Measurements from ENCODE around the gene CRP.
"Not testable (repeated sequence)": the region's sequence is repeated elsewhere in the genome, so short reads cannot be mapped to it uniquely, and the experiment has no call there.

CRP gene

DNA sequence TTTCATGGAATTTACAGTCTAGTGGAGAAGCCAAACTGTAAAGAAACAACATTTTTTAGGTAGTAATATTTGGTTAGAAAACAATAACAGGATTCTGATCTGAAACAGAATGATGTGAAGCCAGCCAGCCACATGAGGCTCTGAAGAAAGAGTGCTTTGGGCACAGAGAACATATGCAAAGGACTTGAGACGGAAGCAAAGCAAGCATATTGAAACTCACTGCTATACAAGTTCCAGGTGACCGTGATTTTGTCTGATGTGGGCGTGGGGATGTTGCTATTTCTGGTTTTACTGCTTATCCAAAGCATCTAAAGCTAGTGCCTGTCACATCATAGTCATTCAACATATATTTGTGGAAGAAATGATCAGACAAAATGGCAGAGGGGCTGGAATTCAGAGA, 14.7 kb downstream of the CRP start:
- no peak for DNase-seq (ENCODE audit: low read depth)

DNA sequence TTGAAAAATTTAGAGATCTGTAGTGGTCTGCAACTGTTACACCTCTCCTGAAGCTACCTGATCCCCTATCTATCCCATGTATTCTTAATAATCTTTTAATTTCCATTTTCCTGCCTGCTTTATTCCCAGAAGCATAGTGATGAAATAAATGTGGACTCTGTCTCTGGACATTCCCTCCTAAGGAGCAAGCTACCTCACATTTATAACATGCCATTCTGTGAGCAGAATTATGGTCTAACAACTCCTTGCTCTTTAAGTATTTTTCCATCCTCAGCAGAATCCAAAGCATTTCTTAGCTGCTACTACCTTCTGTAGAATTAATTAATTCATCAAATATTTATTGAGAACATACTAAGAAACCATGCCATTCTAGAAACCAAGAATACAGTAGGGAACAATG, 15.1 kb downstream of the CRP start:
- DNase-seq (ENCODE audit: low read depth), result no peak

DNA sequence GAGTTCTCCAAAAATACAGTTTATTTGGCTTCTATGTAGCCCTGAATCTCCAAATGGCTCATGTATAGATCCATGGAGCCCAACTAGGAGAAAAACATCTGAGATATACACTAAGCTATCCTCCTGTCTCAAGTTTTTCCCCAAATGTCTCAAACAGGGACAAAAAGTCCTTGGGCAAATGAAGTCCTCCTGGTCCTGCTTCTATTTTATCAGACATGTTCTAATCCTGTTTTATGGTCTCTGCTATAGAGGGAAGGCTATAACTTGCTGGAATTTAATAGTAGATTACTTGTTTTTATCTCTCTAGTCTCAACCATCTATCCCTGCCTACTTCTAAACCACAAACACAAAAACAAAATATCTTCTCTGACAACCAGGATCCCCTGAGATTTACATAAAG, 26.9 kb downstream of the CRP start:
- DNase-seq (ENCODE audit: low read depth), result no peak

DNA sequence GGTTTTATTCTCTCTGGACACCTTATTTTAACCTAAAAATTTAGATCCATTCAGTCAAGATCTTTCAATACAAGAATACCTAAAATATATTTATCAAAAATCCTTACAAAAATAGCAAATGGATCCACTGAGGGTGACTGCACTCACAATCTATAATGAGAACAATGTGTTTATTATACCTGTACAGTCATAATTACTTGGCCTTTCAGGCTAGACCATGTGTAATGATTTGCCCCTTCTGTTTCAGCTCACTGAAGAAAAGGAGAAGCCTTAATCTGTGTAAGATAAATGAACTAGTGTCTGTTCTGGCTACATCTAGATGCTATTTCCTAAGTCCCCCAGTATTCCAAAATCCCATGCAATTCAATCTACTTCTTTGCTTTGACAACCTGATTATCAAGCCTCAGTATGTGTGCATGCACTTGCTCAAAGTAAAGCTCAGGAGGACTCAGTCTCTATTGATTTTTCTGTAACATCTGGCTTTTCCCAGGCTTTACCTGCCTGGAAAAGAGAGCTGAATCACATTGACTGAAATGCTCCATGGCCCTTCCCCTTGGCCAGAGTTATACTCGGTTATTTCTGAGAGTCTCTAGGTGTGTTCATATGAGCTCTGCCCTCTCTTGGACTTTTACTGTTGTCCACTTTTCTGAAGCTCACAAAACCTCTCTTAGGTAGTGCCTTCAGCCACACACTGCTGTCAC, 27.6 kb downstream of the CRP start:
- no peak for DNase-seq (ENCODE audit: low read depth)

GRCh38 chr1:159678939-159679338, 35.5 kb downstream of the CRP start:
- no peak for DNase-seq (ENCODE audit: low read depth)

- no peak for DNase-seq (ENCODE audit: low read depth)
Measured at GRCh38 chr1:159675046-159675445, 39.3 kb downstream of the CRP start.

DNA sequence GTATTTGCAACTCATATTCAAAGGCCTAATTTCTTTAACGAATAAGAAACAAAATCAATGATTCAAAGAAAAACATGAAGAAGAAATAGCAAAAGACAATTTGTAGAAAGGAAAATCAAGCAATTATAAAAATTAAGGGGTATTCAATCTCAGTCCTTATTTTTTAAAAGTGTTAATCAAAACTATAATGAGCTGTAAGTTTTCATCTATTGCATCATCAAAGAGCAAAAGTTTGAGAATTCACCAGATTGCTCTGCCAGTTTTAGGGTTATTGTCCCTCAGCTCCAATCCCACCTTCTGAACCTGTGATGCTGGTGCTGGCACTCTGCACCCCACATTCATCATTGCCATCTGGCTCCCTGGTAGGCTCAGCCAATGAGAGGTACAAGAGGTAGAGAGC, 42.0 kb downstream of the CRP start:
- DNase-seq (ENCODE audit: low read depth), result not testable (repeated sequence)

- DNase-seq (ENCODE audit: low read depth), result no peak
Measured at GRCh38 chr1:159669338-159669737, 45.1 kb downstream of the CRP start.

DNA sequence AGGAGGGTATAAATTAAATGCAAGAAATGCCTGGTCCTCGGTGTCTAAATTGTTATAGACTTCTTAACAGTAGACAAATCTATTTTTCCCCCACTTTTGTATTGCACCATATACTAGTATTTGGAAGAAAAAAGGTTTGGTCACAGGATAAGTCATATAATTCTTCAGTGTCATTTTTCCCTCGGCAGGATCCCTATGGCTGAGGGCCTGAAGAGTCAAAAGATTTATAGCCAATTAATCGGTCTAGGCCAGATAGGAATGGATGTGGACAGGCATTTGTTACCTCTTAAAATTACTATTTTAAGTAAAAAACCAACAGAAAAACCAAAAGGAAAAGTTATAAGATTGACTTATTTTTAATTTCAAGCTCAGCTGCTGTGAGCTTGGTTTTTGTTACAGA, 45.6 kb downstream of the CRP start:
- no peak for DNase-seq (ENCODE audit: low read depth)

DNA sequence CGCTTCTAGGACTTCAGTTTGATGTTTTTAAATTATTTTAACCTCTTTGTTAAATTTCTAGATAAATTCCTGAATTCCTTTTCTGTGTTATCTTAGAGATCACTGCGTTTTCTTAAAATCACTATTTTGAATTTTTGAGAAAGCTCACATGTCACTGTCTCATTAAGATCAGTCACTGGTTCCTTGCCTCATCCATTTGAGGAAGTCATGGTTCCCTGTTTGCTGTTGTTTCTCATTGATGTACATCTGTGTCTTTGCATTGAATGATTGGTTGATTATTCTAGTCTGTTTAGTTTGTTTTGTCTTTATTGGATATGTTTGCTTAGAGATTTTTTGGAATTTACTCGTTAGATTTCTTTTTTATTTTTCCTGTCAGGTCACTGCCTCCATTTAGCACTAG, 50.1 kb downstream of the CRP start:
- no peak for DNase-seq (ENCODE audit: low read depth)

GRCh38 chr1:159663552-159663951, 50.8 kb downstream of the CRP start:
- no peak for DNase-seq (ENCODE audit: low read depth)
